Thyroid gland (tissue), 4 donors: Measurements from ENCODE around the gene PSMC5. TPM values are rescaled to one million over a fixed set of nuclear protein-coding genes. Genes with fewer than 3 reads are reported as not detected.

Experiments used
- DNase-seq, 2 donors: peaks; one replicate each; pipeline ENCODE4 v3.0.0-alpha.2; 2019
- H3K27ac ChIP-seq, 3 donors: fragments of 200-600 bp; sonication (generic); 1 replicate in 2 of 3; 2 replicates in 1 of 3; pipeline ENCODE4 v1.5.1; 2016 to 2019; ENCODE audit warnings: mild to moderate bottlenecking in 1 of 3, moderate library complexity in 1 of 3
- H3K27me3 ChIP-seq: fragments of 200-600 bp; sonication (generic); one replicate; pipeline ENCODE4 v1.5.1; 2019
- H3K36me3 ChIP-seq, 2 donors: fragments of 200-600 bp; sonication (generic); one replicate each; pipeline ENCODE4 v1.5.1; 2016 to 2019
- H3K4me1 ChIP-seq, 2 donors: fragments of 200-600 bp; sonication (generic); one replicate each; pipeline ENCODE4 v1.5.1; 2017 to 2019
- H3K4me3 ChIP-seq, 3 donors: fragments of 200-600 bp; sonication (generic); replicated peaks in 1 of 3; 1 replicate in 2 of 3; 2 replicates in 1 of 3; pipeline ENCODE4 v1.5.1; 2016; ENCODE audit warnings: mild to moderate bottlenecking in 1 of 3
- H3K9me3 ChIP-seq: fragments of 200-600 bp; sonication (generic); one replicate; pipeline ENCODE4 v1.5.1; 2017
- CTCF ChIP-seq, 6 experiments: fragments of 200-600 bp in 3 of 6; fragments of 450-650 bp in 3 of 6; sonication (generic) in 3 of 6; IDR thresholded peaks; one replicate each; pipeline ENCODE4 v1.5.1; 2016 to 2019; ENCODE audit warnings: antibody characterized with exemption in 6 of 6, mild to moderate bottlenecking in 2 of 6, inconsistent platforms in 1 of 6, moderate library complexity in 1 of 6
- POLR2A ChIP-seq, 2 donors: fragments of 450-650 bp; IDR thresholded peaks; one replicate each; pipeline ENCODE4 v1.6.1; 2017; ENCODE audit warnings: antibody characterized with exemption in 2 of 2, mild to moderate bottlenecking in 2 of 2, moderate library complexity in 1 of 2
- WGBS, 2 donors: methylation state at CpG; one replicate each; pipeline ENCODE4 v1.1.5; 2017; 5-methylcytosine and 5-hydroxymethylcytosine counted together
- intact Hi-C: fragments of 100-400 bp; cut with DNase I; formaldehyde crosslinking; loops from one replicate; pipeline ENCODE4 v1.15.1; 2023
- total RNA-seq, 4 donors: library from RNA; depleted of rRNA; stranded (reverse); fragments of >200 nt; gene quantifications; one replicate each; pipeline ENCODE4 v1.2.3, GENCODE V29; 2016

Gene PSMC5
- total RNA-seq, 4 donors from 2014 or later = 79.1 to 98.3 (median 86.4) TPM

GRCh38 chr17:63831505-63831904 is 4.3 kb downstream of the PSMC5 start:
- TF ChIP-seq CTCF (IDR thresholded peaks at IDR 0.05) (no peak), POLR2A (IDR thresholded peaks at IDR 0.05) (no peak)
- intact Hi-C loops = no loop called here
- H3K4me1 ChIP-seq = peaks cover 8 to 24% of the 10 kb centered on the region in 2 donors
- no peaks in the 10 kb centered on the region for H3K9me3 ChIP-seq
- no peak overlapping the region for H3K4me3 ChIP-seq
- peaks cover 69 to 70% of the 10 kb centered on the region in 2 donors for H3K36me3 ChIP-seq
- DNase-seq = no peak
- no peaks in the 10 kb centered on the region for H3K27me3 ChIP-seq
- H3K27ac ChIP-seq = no peak overlapping the region
- WGBS, 2 donors = 78 to 88% methylated on average over 8 of the region's 8 CpGs

- H3K9me3 ChIP-seq = no peaks in the 10 kb centered on the region
- 86 to 88% methylated on average over 5 of the region's 5 CpGs for WGBS, 2 donors
- intact Hi-C loops = no loop called here
Measured at GRCh38 chr17:63832014-63832413, 4.8 kb downstream of the PSMC5 start.

DNA sequence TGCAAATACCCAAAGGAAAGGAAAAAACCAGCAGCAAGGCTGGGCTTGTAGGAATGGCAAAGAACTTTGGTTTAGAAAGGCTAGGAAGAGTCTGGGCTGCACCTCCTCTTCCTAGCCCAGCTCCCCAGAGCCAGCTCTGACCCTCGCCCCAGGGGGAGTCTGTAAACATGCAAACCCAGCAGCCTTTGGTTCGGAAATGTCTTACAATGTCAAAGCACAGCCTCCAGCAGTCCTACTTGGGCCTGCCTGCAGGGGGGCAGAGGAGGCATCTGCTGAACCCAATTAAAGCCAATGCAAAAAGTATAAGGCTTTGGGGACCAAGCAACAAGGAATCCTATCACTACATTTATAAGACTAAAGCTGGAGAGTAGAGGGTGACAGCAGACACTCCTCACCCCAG is 5.2 kb downstream of the PSMC5 start:
- WGBS, 2 donors = 84 to 86% methylated on average over 2 of the region's 2 CpGs
- Histone ChIP-seq H3K9me3 (no peaks in the 10 kb centered on the region), H3K4me3 (no peak overlapping the region), H3K27me3 (no peaks in the 10 kb centered on the region), H3K4me1 (peaks cover 9 to 30% of the 10 kb centered on the region in 2 donors), H3K36me3 (peaks cover 69 to 74% of the 10 kb centered on the region in 2 donors), H3K27ac (no peak overlapping the region)
- intact Hi-C loops = no loop called here
- no peak for TF ChIP-seq POLR2A (IDR thresholded peaks at IDR 0.05)
- TF ChIP-seq CTCF (IDR thresholded peaks at IDR 0.05) = no peak
- DNase-seq = no peak

More at GRCh38 chr17:63832014-63832413, 4.8 kb downstream of the PSMC5 start:
- Histone ChIP-seq H3K27ac (no peak overlapping the region), H3K36me3 (peaks cover 69 to 74% of the 10 kb centered on the region in 2 donors), H3K4me1 (peaks cover 8 to 25% of the 10 kb centered on the region in 2 donors), H3K4me3 (no peak overlapping the region), H3K27me3 (no peaks in the 10 kb centered on the region)
- TF ChIP-seq POLR2A (IDR thresholded peaks at IDR 0.05) (no peak), CTCF (IDR thresholded peaks at IDR 0.05) (no peak)
- no peak for DNase-seq

DNA sequence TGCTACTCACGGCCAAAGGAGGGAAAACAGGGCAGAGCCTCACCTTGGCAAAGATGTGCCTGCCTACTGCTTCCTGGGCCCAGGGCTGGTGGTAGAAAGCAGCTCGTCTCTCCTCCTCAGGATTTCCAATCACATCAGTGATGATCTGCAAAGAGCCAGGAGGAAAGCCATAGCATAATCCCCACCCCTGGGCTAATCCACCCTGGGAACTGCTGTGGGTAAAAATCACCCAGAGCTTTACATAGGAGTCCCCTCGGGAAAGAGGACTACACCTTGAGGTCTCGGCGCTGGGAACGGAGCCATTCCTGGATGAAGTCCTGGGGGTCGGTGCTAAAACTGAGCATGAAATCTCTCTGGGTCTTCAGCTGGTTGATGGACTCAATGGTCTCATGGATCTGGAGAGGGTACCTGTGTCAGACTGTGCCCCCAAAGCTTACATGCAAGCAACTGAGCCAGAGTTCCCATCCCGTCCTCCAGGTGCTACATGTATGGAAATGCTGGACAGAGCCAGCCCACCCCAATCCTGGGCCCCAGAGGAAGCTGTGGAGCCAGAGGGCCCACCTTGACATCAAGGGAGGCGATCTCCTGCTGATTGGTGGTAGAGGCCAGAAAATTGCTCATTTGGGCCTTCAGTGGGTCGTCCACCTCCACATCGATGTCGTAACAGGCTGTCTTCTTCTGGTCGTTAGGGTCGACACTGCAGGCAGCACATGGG is 6.0 kb downstream of the PSMC5 start:
- 84 to 90% methylated on average over 9 to 14 of the region's 14 CpGs for WGBS, 2 donors
- H3K4me3 ChIP-seq = no peak overlapping the region
- H3K36me3 ChIP-seq = peaks cover 69 to 74% of the 10 kb centered on the region in 2 donors
- DNase-seq = no peak
- H3K27me3 ChIP-seq = no peaks in the 10 kb centered on the region
- H3K27ac ChIP-seq = no peak overlapping the region
- TF ChIP-seq POLR2A (IDR thresholded peaks at IDR 0.05) (no peak), CTCF (IDR thresholded peaks at IDR 0.05) (no peak)
- intact Hi-C loops = no loop called here
- no peaks in the 10 kb centered on the region for H3K9me3 ChIP-seq
- H3K4me1 ChIP-seq = peaks cover 14 to 34% of the 10 kb centered on the region in 2 donors

DNA sequence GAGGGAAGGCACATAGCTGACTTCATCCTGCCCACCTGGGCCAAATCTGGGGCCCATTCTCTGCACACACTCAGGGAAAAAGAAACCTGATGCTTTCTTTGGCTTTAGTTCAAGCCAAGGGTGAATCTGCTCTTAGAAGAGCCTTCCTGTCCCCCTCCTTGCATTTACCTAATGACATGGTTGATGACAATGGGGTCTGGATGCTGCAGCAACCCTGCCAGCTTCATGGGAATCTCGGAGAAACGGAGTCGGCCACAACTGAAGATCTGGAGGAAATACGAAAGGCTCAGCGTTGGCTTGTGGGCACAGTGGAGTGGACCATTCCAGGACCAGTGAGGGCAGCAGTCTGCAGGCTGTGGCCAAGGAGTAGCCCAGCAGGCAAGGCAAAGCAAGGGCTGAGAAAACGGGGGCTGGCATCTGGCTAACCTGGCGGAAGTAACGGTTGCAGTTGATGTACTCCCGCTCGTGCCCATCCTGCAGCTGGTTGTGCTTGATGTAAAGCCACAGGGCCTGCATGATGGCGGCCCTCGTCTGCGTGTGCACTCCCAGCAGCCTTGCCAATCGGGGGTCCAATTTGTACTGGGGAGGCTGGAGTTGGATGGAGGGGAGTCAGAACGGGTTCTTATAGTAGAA is 6.6 kb downstream of the PSMC5 start:
- H3K27ac ChIP-seq = no peak overlapping the region
- WGBS, 2 donors = 94 to 95% methylated on average over 15 of the region's 15 CpGs
- peaks cover 19 to 34% of the 10 kb centered on the region in 2 donors for H3K4me1 ChIP-seq
- intact Hi-C loops = no loop called here
- no peaks in the 10 kb centered on the region for H3K27me3 ChIP-seq
- H3K9me3 ChIP-seq = no peaks in the 10 kb centered on the region
- TF ChIP-seq CTCF (IDR thresholded peaks at IDR 0.05) (no peak), POLR2A (IDR thresholded peaks at IDR 0.05) (no peak)
- H3K36me3 ChIP-seq = peaks cover 69 to 74% of the 10 kb centered on the region in 2 donors
- no peak overlapping the region for H3K4me3 ChIP-seq
- no peak for DNase-seq
